ENCODE results near the gene NKAIN4. TPM values are rescaled to one million over a fixed set of nuclear protein-coding genes. Genes with fewer than 3 reads are reported as not detected.

NKAIN4 gene
- 15.2 TPM for polyA plus RNA-seq (2013, experiment 1 of 4)
- polyA plus RNA-seq (2013, experiment 2 of 4), result 21.6 TPM
- 17.0 TPM for polyA plus RNA-seq (2013, experiment 3 of 4)
- polyA plus RNA-seq (2013, experiment 4 of 4), result 25.5 TPM

GRCh38 chr20:63254232-63254605 is at the start of gene NKAIN4:
NKAIN4 (minus strand) TSS chr20:63254463; CDS start chr20:63254450, 13 bp downstream.
- no peaks in the 10 kb centered on the region for H3K9me3 ChIP-seq (ENCODE audit: control insufficient read depth, low read length)
- peak within 1 kb of the TSS; percentile 43 for H3K4me3 ChIP-seq (ENCODE audit: insufficient read depth, low read depth, low read length)
- H3K4me1 ChIP-seq (ENCODE audit: control insufficient read depth, insufficient read depth, low read length), result peaks cover 18% of the 10 kb centered on the region
- H3K27ac ChIP-seq (ENCODE audit: insufficient read depth, low read depth, low read length, poor library complexity, severe bottlenecking), result no peak within 1 kb of the TSS
- H3K27me3 ChIP-seq (ENCODE audit: control insufficient read depth, insufficient read depth, low read length, poor library complexity, severe bottlenecking), result peaks cover 27% of the 10 kb centered on the region
- no peaks in the 10 kb centered on the region for H3K36me3 ChIP-seq (ENCODE audit: control insufficient read depth, insufficient read depth, low read length)
- WGBS, 2 experiments, result 0% methylated on average over 31 to 43 of the region's 46 CpGs

GRCh38 chr20:63303095-63303666 is 48.9 kb upstream of the NKAIN4 start:
- WGBS, 2 experiments, result 72 to 84% methylated on average over 4 to 5 of the region's 5 CpGs

GRCh38 chr20:63301671-63302070 is 47.4 kb upstream of the NKAIN4 start:
- H3K27me3 ChIP-seq (ENCODE audit: control insufficient read depth, insufficient read depth, low read length, poor library complexity, severe bottlenecking), result no peaks in the 10 kb centered on the region
- H3K36me3 ChIP-seq (ENCODE audit: control insufficient read depth, insufficient read depth, low read length), result no peaks in the 10 kb centered on the region
- 80 to 100% methylated on average over 1 of the region's 1 CpG for WGBS, 2 experiments
- H3K4me1 ChIP-seq (ENCODE audit: control insufficient read depth, insufficient read depth, low read length), result peaks cover 4% of the 10 kb centered on the region
- H3K4me3 ChIP-seq (ENCODE audit: insufficient read depth, low read depth, low read length), result no peak overlapping the region
- no peak overlapping the region for H3K27ac ChIP-seq (ENCODE audit: insufficient read depth, low read depth, low read length, poor library complexity, severe bottlenecking)
- no peaks in the 10 kb centered on the region for H3K9me3 ChIP-seq (ENCODE audit: control insufficient read depth, low read length)

More at GRCh38 chr20:63303095-63303666, 48.9 kb upstream of the NKAIN4 start:
- H3K9me3 ChIP-seq (ENCODE audit: control insufficient read depth, low read length), result no peaks in the 10 kb centered on the region
- no peaks in the 10 kb centered on the region for H3K36me3 ChIP-seq (ENCODE audit: control insufficient read depth, insufficient read depth, low read length)
- H3K27me3 ChIP-seq (ENCODE audit: control insufficient read depth, insufficient read depth, low read length, poor library complexity, severe bottlenecking), result no peaks in the 10 kb centered on the region
- no peak overlapping the region for H3K27ac ChIP-seq (ENCODE audit: insufficient read depth, low read depth, low read length, poor library complexity, severe bottlenecking)
- no peaks in the 10 kb centered on the region for H3K4me1 ChIP-seq (ENCODE audit: control insufficient read depth, insufficient read depth, low read length)
- H3K4me3 ChIP-seq (ENCODE audit: insufficient read depth, low read depth, low read length), result no peak overlapping the region

GRCh38 chr20:63298731-63299312 is 44.6 kb upstream of the NKAIN4 start:
- peaks cover 14% of the 10 kb centered on the region for H3K27me3 ChIP-seq (ENCODE audit: control insufficient read depth, insufficient read depth, low read length, poor library complexity, severe bottlenecking)
- WGBS, 2 experiments, result 91 to 93% methylated on average over 17 of the region's 17 CpGs
- H3K36me3 ChIP-seq (ENCODE audit: control insufficient read depth, insufficient read depth, low read length), result no peaks in the 10 kb centered on the region
- H3K27ac ChIP-seq (ENCODE audit: insufficient read depth, low read depth, low read length, poor library complexity, severe bottlenecking), result no peak overlapping the region
- H3K4me1 ChIP-seq (ENCODE audit: control insufficient read depth, insufficient read depth, low read length), result peaks cover 23% of the 10 kb centered on the region
- H3K9me3 ChIP-seq (ENCODE audit: control insufficient read depth, low read length), result no peaks in the 10 kb centered on the region
- no peak overlapping the region for H3K4me3 ChIP-seq (ENCODE audit: insufficient read depth, low read depth, low read length)

GRCh38 chr20:63297796-63298572 is 43.7 kb upstream of the NKAIN4 start:
- peaks cover 14% of the 10 kb centered on the region for H3K27me3 ChIP-seq (ENCODE audit: control insufficient read depth, insufficient read depth, low read length, poor library complexity, severe bottlenecking)
- no peak overlapping the region for H3K4me3 ChIP-seq (ENCODE audit: insufficient read depth, low read depth, low read length)
- H3K9me3 ChIP-seq (ENCODE audit: control insufficient read depth, low read length), result no peaks in the 10 kb centered on the region
- H3K36me3 ChIP-seq (ENCODE audit: control insufficient read depth, insufficient read depth, low read length), result no peaks in the 10 kb centered on the region
- H3K4me1 ChIP-seq (ENCODE audit: control insufficient read depth, insufficient read depth, low read length), result peaks cover 23% of the 10 kb centered on the region
- WGBS, 2 experiments, result 88 to 93% methylated on average over 15 to 16 of the region's 16 CpGs
- no peak overlapping the region for H3K27ac ChIP-seq (ENCODE audit: insufficient read depth, low read depth, low read length, poor library complexity, severe bottlenecking)

GRCh38 chr20:63297371-63297781 is 43.1 kb upstream of the NKAIN4 start:
- Histone ChIP-seq H3K4me1 (ENCODE audit: control insufficient read depth, insufficient read depth, low read length) (peaks cover 23% of the 10 kb centered on the region), H3K27me3 (ENCODE audit: control insufficient read depth, insufficient read depth, low read length, poor library complexity, severe bottlenecking) (peaks cover 14% of the 10 kb centered on the region)
- WGBS, 2 experiments, result 94 to 95% methylated on average over 11 of the region's 11 CpGs

GRCh38 chr20:63296531-63297299 is 42.5 kb upstream of the NKAIN4 start:
- Histone ChIP-seq H3K4me3 (ENCODE audit: insufficient read depth, low read depth, low read length) (no peak overlapping the region), H3K36me3 (ENCODE audit: control insufficient read depth, insufficient read depth, low read length) (no peaks in the 10 kb centered on the region), H3K4me1 (ENCODE audit: control insufficient read depth, insufficient read depth, low read length) (peaks cover 23% of the 10 kb centered on the region), H3K9me3 (ENCODE audit: control insufficient read depth, low read length) (no peaks in the 10 kb centered on the region), H3K27me3 (ENCODE audit: control insufficient read depth, insufficient read depth, low read length, poor library complexity, severe bottlenecking) (peaks cover 14% of the 10 kb centered on the region), H3K27ac (ENCODE audit: insufficient read depth, low read depth, low read length, poor library complexity, severe bottlenecking) (no peak overlapping the region)
- WGBS, 2 experiments, result 57 to 59% methylated on average over 18 of the region's 18 CpGs

More at GRCh38 chr20:63297371-63297781, 43.1 kb upstream of the NKAIN4 start:
- no peak overlapping the region for H3K27ac ChIP-seq (ENCODE audit: insufficient read depth, low read depth, low read length, poor library complexity, severe bottlenecking)
- H3K36me3 ChIP-seq (ENCODE audit: control insufficient read depth, insufficient read depth, low read length), result no peaks in the 10 kb centered on the region
- H3K9me3 ChIP-seq (ENCODE audit: control insufficient read depth, low read length), result no peaks in the 10 kb centered on the region
- no peak overlapping the region for H3K4me3 ChIP-seq (ENCODE audit: insufficient read depth, low read depth, low read length)

GRCh38 chr20:63295846-63296245 is 41.6 kb upstream of the NKAIN4 start:
- H3K9me3 ChIP-seq (ENCODE audit: control insufficient read depth, low read length), result no peaks in the 10 kb centered on the region
- H3K36me3 ChIP-seq (ENCODE audit: control insufficient read depth, insufficient read depth, low read length), result no peaks in the 10 kb centered on the region
- WGBS, 2 experiments, result 46 to 49% methylated on average over 20 of the region's 20 CpGs
- H3K4me3 ChIP-seq (ENCODE audit: insufficient read depth, low read depth, low read length), result no peak overlapping the region
- H3K4me1 ChIP-seq (ENCODE audit: control insufficient read depth, insufficient read depth, low read length), result peaks cover 23% of the 10 kb centered on the region
- H3K27me3 ChIP-seq (ENCODE audit: control insufficient read depth, insufficient read depth, low read length, poor library complexity, severe bottlenecking), result peaks cover 14% of the 10 kb centered on the region
- H3K27ac ChIP-seq (ENCODE audit: insufficient read depth, low read depth, low read length, poor library complexity, severe bottlenecking), result no peak overlapping the region

GRCh38 chr20:63295422-63295821 is 41.2 kb upstream of the NKAIN4 start:
- 57 to 58% methylated on average over 17 of the region's 17 CpGs for WGBS, 2 experiments
- no peaks in the 10 kb centered on the region for H3K36me3 ChIP-seq (ENCODE audit: control insufficient read depth, insufficient read depth, low read length)
- H3K27me3 ChIP-seq (ENCODE audit: control insufficient read depth, insufficient read depth, low read length, poor library complexity, severe bottlenecking), result peaks cover 14% of the 10 kb centered on the region
- peaks cover 23% of the 10 kb centered on the region for H3K4me1 ChIP-seq (ENCODE audit: control insufficient read depth, insufficient read depth, low read length)
- H3K9me3 ChIP-seq (ENCODE audit: control insufficient read depth, low read length), result no peaks in the 10 kb centered on the region
- H3K27ac ChIP-seq (ENCODE audit: insufficient read depth, low read depth, low read length, poor library complexity, severe bottlenecking), result no peak overlapping the region
- no peak overlapping the region for H3K4me3 ChIP-seq (ENCODE audit: insufficient read depth, low read depth, low read length)

All from ectodermal cell (in vitro differentiated cells).